ENCODE measurements around the gene PCK1.
"Not testable (repeated sequence)": the region's sequence is repeated elsewhere in the genome, so short reads cannot be mapped to it uniquely, and the experiment has no call there.

The PCK1 gene

GRCh38 chr20:57560554-57561355 is at the start of gene PCK1:
Gene PCK1 (plus strand): TSS chr20:57561110. CDS start chr20:57561412, 302 bp downstream.
- DNase-seq (ENCODE audit: low read depth), result no peak

GRCh38 chr20:57511709-57512108 is 49.2 kb upstream of the PCK1 start:
- DNase-seq (ENCODE audit: low read depth), result not testable (repeated sequence)

- DNase-seq (ENCODE audit: low read depth), result no peak
Measured at GRCh38 chr20:57512432-57512831, 48.5 kb upstream of the PCK1 start.

- DNase-seq (ENCODE audit: low read depth), result no peak
Measured at GRCh38 chr20:57513199-57513598, 47.7 kb upstream of the PCK1 start.

DNA sequence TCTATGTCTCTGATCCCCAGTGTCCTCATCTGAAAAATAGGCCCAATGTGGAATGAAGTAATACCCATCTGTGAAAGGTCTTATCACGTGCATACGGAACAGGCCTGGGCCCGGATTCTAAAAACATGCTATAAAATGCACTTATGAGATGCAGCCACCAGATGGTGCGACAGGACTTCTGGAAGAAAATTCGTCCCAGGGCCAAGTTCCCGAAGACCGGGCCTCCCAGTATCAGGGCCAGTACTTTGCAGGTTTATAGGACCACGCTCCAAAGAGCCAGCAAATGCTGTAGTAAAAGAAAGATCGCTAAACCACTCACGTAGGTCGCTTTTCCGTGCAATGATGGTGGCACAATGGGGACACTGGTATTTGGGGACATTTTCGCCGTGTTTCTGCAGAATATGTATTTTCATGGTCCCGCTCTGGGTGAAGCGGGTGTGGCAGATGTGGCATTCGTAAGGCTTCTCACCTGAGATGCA is 46.6 kb upstream of the PCK1 start:
- no peak for DNase-seq (ENCODE audit: low read depth)

DNA sequence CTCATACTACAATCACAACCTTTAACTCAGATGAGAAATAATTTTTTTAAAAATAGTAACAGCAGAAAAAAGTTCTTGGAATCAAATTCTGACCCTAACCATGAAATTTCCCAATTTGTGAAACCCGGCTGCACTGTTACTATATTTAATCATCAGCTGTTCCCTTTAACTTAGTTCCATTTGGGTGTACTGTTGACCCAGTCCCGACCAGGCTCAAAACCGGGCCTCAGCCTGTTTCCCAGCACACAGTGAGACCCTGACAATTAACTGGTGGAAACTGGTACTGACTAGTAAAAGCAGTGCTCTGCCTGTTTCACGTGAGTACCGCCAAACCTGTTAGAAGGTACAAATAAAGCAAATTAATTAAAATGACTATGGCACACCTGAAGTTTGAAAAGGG is 43.0 kb upstream of the PCK1 start:
- DNase-seq (ENCODE audit: low read depth), result no peak

- no peak for DNase-seq (ENCODE audit: low read depth)
Measured at GRCh38 chr20:57522380-57523140, 38.4 kb upstream of the PCK1 start.

- no peak for DNase-seq (ENCODE audit: low read depth)
Measured at GRCh38 chr20:57523782-57524181, 37.1 kb upstream of the PCK1 start.

DNA sequence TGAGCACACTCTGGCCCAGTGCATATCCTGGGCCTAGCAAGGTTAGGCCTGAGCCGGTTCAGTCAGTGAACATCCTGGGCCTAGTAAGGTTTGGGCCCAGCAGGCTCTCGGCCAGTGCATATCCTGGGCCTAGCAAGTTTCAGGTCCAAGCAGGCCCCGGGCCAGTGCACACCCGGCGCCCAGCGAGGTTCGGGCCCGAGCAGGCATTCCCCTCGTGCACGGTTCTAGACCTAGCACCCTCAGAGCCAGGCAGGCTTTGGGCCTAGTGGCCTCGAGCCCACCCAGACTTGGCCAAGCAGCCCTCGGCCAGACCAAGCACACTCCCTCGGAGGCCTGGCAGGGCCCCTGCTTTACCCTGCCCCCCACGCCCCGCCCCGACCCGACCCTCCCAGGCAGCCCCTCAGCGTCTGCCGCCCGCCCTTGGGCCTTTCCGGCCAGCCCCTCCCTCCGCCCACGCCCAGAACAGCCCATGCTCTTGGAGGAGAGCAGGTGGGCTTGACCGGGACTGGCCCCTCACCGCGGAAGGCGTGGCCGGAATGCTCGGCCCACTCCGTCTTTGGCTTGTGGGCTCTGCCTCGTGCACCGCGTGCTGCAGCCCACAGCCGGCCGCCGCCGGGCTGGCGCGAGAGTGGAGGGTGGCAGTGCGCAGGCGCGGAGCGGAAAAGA is 36.3 kb upstream of the PCK1 start, which contains the start of gene CTCFL:
Gene CTCFL (minus strand): TSS at position 630 of the 666 bp plus-strand sequence. CDS start 935 bp downstream, outside the sequence.
- no peak for DNase-seq (ENCODE audit: low read depth)

GRCh38 chr20:57525328-57526086 is 35.4 kb upstream of the PCK1 start:
- DNase-seq (ENCODE audit: low read depth), result no peak

GRCh38 chr20:57526087-57526884 is 34.6 kb upstream of the PCK1 start:
- no peak for DNase-seq (ENCODE audit: low read depth)

DNA sequence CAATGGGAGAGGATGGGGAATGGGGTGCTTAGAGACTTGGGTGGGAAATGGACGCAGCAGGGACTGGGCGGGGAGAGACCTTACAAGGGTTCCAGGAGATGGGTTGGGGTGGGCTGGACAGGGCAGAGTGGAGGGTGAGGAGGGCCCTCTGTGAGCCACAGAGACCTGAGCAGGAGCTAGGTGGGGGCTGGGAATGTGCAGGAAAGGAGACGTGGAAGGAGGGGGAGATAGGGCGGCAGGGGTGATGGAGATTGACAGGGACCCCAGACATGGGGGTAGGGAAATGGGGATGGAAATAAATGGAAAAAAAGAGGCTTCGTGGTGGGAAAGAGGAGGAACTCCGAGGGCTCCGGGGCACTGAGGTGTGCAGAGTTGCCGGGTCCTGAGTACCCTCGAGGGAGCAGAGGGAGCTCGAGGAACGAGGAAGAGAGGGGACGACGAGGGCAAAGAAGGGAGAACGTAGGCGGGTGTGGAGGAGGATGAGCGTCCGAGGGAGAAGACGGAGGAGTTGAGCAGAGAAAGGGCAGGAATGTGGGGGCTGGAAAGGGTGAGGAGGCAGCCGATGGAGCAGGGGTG is 33.9 kb upstream of the PCK1 start:
- no peak for DNase-seq (ENCODE audit: low read depth)

DNA sequence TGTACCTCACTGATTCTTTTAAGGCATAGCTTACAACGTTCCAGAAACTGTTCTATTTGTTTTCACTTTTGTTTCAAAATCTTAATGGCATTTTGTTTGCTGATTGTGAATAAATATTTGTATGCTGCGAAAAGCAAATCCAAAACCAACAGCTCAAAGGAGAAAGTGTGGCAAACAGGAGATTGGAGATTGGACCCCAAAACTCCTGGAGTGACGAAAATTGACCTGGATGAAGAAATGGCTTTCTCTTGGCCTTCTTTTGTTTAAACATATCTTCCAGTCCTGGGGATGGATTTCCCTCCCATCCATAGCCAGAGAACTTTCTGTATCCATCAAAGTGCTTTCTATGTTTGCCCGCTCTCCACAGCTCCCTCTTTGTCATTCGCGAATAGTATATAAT is 33.2 kb upstream of the PCK1 start:
- DNase-seq (ENCODE audit: low read depth), result no peak

GRCh38 chr20:57528148-57528547 is 32.8 kb upstream of the PCK1 start:
- no peak for DNase-seq (ENCODE audit: low read depth)

GRCh38 chr20:57529160-57529585 is 31.7 kb upstream of the PCK1 start:
- DNase-seq (ENCODE audit: low read depth), result no peak

- no peak for DNase-seq (ENCODE audit: low read depth)
Measured at GRCh38 chr20:57529810-57530209, 31.1 kb upstream of the PCK1 start.

DNA sequence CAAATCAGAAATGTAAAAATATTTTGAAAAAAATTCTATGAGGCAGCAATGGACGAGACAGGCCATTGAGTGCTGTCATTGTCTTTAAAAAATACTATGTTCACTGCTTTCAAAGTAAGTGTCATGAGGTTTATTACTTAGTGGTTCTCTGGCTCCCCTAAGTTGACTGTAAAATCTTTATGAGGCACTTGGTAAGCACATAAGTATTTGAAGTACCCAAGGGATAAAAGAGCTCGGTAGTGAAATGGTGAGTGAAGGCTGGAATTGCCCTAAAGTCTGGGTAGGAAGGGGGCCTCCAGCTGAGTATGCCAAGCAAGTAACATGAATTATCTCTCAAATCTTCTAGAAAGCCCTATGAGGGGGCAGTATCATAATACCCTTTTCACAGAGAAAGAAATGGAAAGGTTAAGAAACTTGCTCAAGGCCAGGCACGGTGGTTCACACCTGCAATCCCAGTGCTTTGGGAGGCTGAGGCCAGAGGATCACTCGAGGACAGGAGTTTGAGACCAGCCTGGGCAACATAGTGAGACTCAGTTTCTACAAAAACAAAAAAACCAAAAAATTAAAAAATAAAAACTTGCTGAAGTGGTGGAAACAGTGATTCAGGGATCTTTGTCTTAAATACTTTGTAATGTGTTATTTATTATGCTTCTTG is 30.5 kb upstream of the PCK1 start:
- DNase-seq (ENCODE audit: low read depth), result no peak

DNA sequence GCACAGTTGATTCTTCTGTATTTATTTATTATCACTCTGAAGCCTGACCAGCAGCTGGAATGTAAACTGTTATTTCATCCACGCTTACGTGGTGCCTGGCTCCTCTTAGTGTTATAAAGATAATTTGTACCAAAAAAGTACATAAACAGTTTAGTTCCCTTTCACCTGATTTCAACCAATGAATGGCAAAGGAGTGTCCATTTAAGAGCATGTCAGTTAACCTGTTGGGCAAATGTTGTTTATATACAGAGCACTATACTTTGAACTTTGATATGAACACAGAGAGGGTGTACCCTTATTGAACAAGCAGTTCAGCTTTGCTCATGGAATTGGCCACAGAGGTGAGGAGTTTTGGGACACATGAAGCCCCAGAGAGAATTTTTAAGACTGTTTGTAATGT is 28.8 kb upstream of the PCK1 start:
- no peak for DNase-seq (ENCODE audit: low read depth)

- DNase-seq (ENCODE audit: low read depth), result no peak
Measured at GRCh38 chr20:57535297-57535696, 25.6 kb upstream of the PCK1 start.

- no peak for DNase-seq (ENCODE audit: low read depth)
Measured at GRCh38 chr20:57536120-57536708, 24.7 kb upstream of the PCK1 start.

Data from stimulated activated CD8-positive, alpha-beta memory T cell treated with anti-CD3 and anti-CD28 coated beads, Interleukin-15, amount 100 ng/mL, for 24 hours (primary cell).